Measurements from ENCODE around the gene SORCS1.

The SORCS1 gene

GRCh38 chr10:107163881-107164861 lies at the start of gene SORCS1:
Gene SORCS1, minus strand, starts transcription at chr10:107164706.
- no peak for DNase-seq

GRCh38 chr10:107214261-107214660 lies 49.8 kb upstream of the SORCS1 start:
- no peak for DNase-seq

- DNase-seq = no peak
Measured at GRCh38 chr10:107213861-107214260, 49.4 kb upstream of the SORCS1 start.

- no peak for DNase-seq
Measured at GRCh38 chr10:107206833-107207232, 42.3 kb upstream of the SORCS1 start.

GRCh38 chr10:107169516-107169915 lies 5.0 kb upstream of the SORCS1 start:
- DNase-seq = no peak

- DNase-seq = no peak
Measured at GRCh38 chr10:107168738-107169137, 4.2 kb upstream of the SORCS1 start.

- no peak for DNase-seq
Measured at GRCh38 chr10:107166403-107166802, 1.9 kb upstream of the SORCS1 start.

- DNase-seq = no peak
Measured at GRCh38 chr10:107164992-107165391, 486 bp upstream of the SORCS1 start.

GRCh38 chr10:107163076-107163855 lies 1.2 kb downstream of the SORCS1 start:
- DNase-seq = no peak

GRCh38 chr10:107160866-107161265 lies 3.6 kb downstream of the SORCS1 start:
- DNase-seq = no peak

GRCh38 chr10:107159871-107160270 lies 4.6 kb downstream of the SORCS1 start:
- DNase-seq = no peak

- no peak for DNase-seq
Measured at GRCh38 chr10:107157071-107157470, 7.4 kb downstream of the SORCS1 start.

- no peak for DNase-seq
Measured at GRCh38 chr10:107152087-107152486, 12.4 kb downstream of the SORCS1 start.

- no peak for DNase-seq
Measured at GRCh38 chr10:107148906-107149305, 15.6 kb downstream of the SORCS1 start.

GRCh38 chr10:107144490-107144889 lies 20.0 kb downstream of the SORCS1 start:
- DNase-seq = no peak

GRCh38 chr10:107141524-107142061 lies 22.9 kb downstream of the SORCS1 start:
- no peak for DNase-seq

- no peak for DNase-seq
Measured at GRCh38 chr10:107139237-107139636, 25.3 kb downstream of the SORCS1 start.

GRCh38 chr10:107133656-107134055 lies 30.9 kb downstream of the SORCS1 start:
- DNase-seq = no peak

GRCh38 chr10:107129000-107129399 lies 35.5 kb downstream of the SORCS1 start:
- DNase-seq = no peak

GRCh38 chr10:107126512-107127065 lies 37.9 kb downstream of the SORCS1 start:
- no peak for DNase-seq

GRCh38 chr10:107122703-107123102 lies 41.8 kb downstream of the SORCS1 start:
- DNase-seq = no peak

GRCh38 chr10:107118866-107119265 lies 45.6 kb downstream of the SORCS1 start:
- DNase-seq = no peak

- no peak for DNase-seq
Measured at GRCh38 chr10:107104026-107104652, 60.4 kb downstream of the SORCS1 start.

All from 8988T (cell line).